ENCODE results near the gene CDH23. TPM values are rescaled to one million over a fixed set of nuclear protein-coding genes. Genes with fewer than 3 reads are reported as not detected.

CDH23 gene
- total and polyA plus RNA-seq, 2 experiments from 2014 or later: 0.08 TPM; not detected in 1

- Histone ChIP-seq H3K27ac (no peak overlapping the region), H3K27me3 (replicated peaks; ENCODE audit: insufficient read depth) (peaks cover 86% of the 10 kb centered on the region), H4K20me1 (ENCODE audit: insufficient read depth) (no peaks in the 10 kb centered on the region), H3K9me3 (ENCODE audit: low read depth) (no peaks in the 10 kb centered on the region), H3K4me3 (peak overlapping the region; percentile 14; the same call in 1 of the 2 replicates), H3K4me2 (ENCODE audit: unreplicated experiment) (peak overlapping the region; percentile 12), H2AFZ (no peak overlapping the region), H3K79me2 (ENCODE audit: insufficient read depth) (no peaks in the 10 kb centered on the region), H3K9me2 (ENCODE audit: insufficient read depth) (no peaks in the 10 kb centered on the region), H3K9ac (no peak overlapping the region), H3K36me3 (ENCODE audit: low read depth) (no peaks in the 10 kb centered on the region), H3K4me1 (ENCODE audit: insufficient read depth) (no peaks in the 10 kb centered on the region), H3F3A (ENCODE audit: insufficient read depth) (no peaks in the 10 kb centered on the region)
- in situ Hi-C loops (cut with MboI): no loop called here
- TF ChIP-seq EZH2phosphoT487 (IDR thresholded peaks at IDR 0.05; ENCODE audit: insufficient read depth, low read depth): 0 out of 2 replicates have a peak, but pooled peaks have one; percentile 22
- TF ChIP-seq EZH2 (IDR thresholded peaks at IDR 0.05; ENCODE audit: insufficient read depth, poor library complexity, severe bottlenecking): peak; percentile 36
- whole genome bisulfite sequencing, 2 experiments (ENCODE audit: low coverage in 1 of 2, low lambda C conversion rate in 2 of 2, missing lambda C conversion rate in 2 of 2): 2 to 3% methylated on average over 58 to 74 of the region's 82 CpGs
- DNase-seq: no peak
Measured at GRCh38 chr10:71397296-71398212, 834 bp downstream of the CDH23 start.

GRCh38 chr10:71398976-71399375 is 2.3 kb downstream of the CDH23 start:
- no peak overlapping the region for H3K27ac ChIP-seq
- H2AFZ ChIP-seq: no peak overlapping the region
- no peaks in the 10 kb centered on the region for H3K79me2 ChIP-seq (ENCODE audit: insufficient read depth)
- no peak overlapping the region for H3K4me2 ChIP-seq (ENCODE audit: unreplicated experiment)
- DNase-seq: no peak
- in situ Hi-C loops (cut with MboI): no loop called here
- H4K20me1 ChIP-seq (ENCODE audit: insufficient read depth): no peaks in the 10 kb centered on the region
- no peaks in the 10 kb centered on the region for H3K9me3 ChIP-seq (ENCODE audit: low read depth)
- no peak for TF ChIP-seq EZH2 (IDR thresholded peaks at IDR 0.05; ENCODE audit: insufficient read depth, poor library complexity, severe bottlenecking)
- no peak for TF ChIP-seq EZH2phosphoT487 (IDR thresholded peaks at IDR 0.05; ENCODE audit: insufficient read depth, low read depth)
- no peaks in the 10 kb centered on the region for H3K9me2 ChIP-seq (ENCODE audit: insufficient read depth)
- H3F3A ChIP-seq (ENCODE audit: insufficient read depth): no peaks in the 10 kb centered on the region
- H3K4me1 ChIP-seq (ENCODE audit: insufficient read depth): no peaks in the 10 kb centered on the region
- peaks cover 72% of the 10 kb centered on the region for H3K27me3 ChIP-seq (replicated peaks; ENCODE audit: insufficient read depth)
- 59% methylated on average over 4 of the region's 4 CpGs for WGBS, 2 experiments (ENCODE audit: low coverage in 1 of 2, low lambda C conversion rate in 2 of 2, missing lambda C conversion rate in 2 of 2)
- H3K9ac ChIP-seq: no peak overlapping the region
- no peak overlapping the region for H3K4me3 ChIP-seq
- no peaks in the 10 kb centered on the region for H3K36me3 ChIP-seq (ENCODE audit: low read depth)

GRCh38 chr10:71399946-71400345 is 3.2 kb downstream of the CDH23 start:
- Histone ChIP-seq H3K36me3 (ENCODE audit: low read depth) (no peaks in the 10 kb centered on the region), H4K20me1 (ENCODE audit: insufficient read depth) (no peaks in the 10 kb centered on the region), H3K27ac (no peak overlapping the region), H3K4me2 (ENCODE audit: unreplicated experiment) (no peak overlapping the region), H3K27me3 (replicated peaks; ENCODE audit: insufficient read depth) (peaks cover 71% of the 10 kb centered on the region), H3K9ac (no peak overlapping the region), H3K9me3 (ENCODE audit: low read depth) (no peaks in the 10 kb centered on the region), H3K79me2 (ENCODE audit: insufficient read depth) (no peaks in the 10 kb centered on the region), H2AFZ (no peak overlapping the region), H3F3A (ENCODE audit: insufficient read depth) (no peaks in the 10 kb centered on the region), H3K9me2 (ENCODE audit: insufficient read depth) (no peaks in the 10 kb centered on the region), H3K4me1 (ENCODE audit: insufficient read depth) (no peaks in the 10 kb centered on the region), H3K4me3 (no peak overlapping the region)
- TF ChIP-seq EZH2phosphoT487 (IDR thresholded peaks at IDR 0.05; ENCODE audit: insufficient read depth, low read depth) (no peak), EZH2 (IDR thresholded peaks at IDR 0.05; ENCODE audit: insufficient read depth, poor library complexity, severe bottlenecking) (no peak)
- in situ Hi-C loops (cut with MboI): no loop called here
- no peak for DNase-seq
- WGBS, 2 experiments (ENCODE audit: low coverage in 1 of 2, low lambda C conversion rate in 2 of 2, missing lambda C conversion rate in 2 of 2): 69 to 75% methylated on average over 5 of the region's 5 CpGs

- Histone ChIP-seq H3K4me2 (ENCODE audit: unreplicated experiment) (no peak overlapping the region), H3K4me1 (ENCODE audit: insufficient read depth) (no peaks in the 10 kb centered on the region), H3K4me3 (no peak overlapping the region), H4K20me1 (ENCODE audit: insufficient read depth) (no peaks in the 10 kb centered on the region), H3K9me3 (ENCODE audit: low read depth) (no peaks in the 10 kb centered on the region), H3K27me3 (replicated peaks; ENCODE audit: insufficient read depth) (peaks cover 73% of the 10 kb centered on the region), H3K27ac (no peak overlapping the region), H2AFZ (no peak overlapping the region), H3K36me3 (ENCODE audit: low read depth) (no peaks in the 10 kb centered on the region), H3K9me2 (ENCODE audit: insufficient read depth) (no peaks in the 10 kb centered on the region), H3F3A (ENCODE audit: insufficient read depth) (no peaks in the 10 kb centered on the region), H3K9ac (no peak overlapping the region), H3K79me2 (ENCODE audit: insufficient read depth) (no peaks in the 10 kb centered on the region)
- in situ Hi-C loops (cut with MboI): no loop called here
- WGBS, 2 experiments (ENCODE audit: low coverage in 1 of 2, low lambda C conversion rate in 2 of 2, missing lambda C conversion rate in 2 of 2): 54 to 65% methylated on average over 7 of the region's 7 CpGs
- TF ChIP-seq EZH2 (IDR thresholded peaks at IDR 0.05; ENCODE audit: insufficient read depth, poor library complexity, severe bottlenecking) (no peak), EZH2phosphoT487 (IDR thresholded peaks at IDR 0.05; ENCODE audit: insufficient read depth, low read depth) (no peak)
- DNase-seq: no peak
Measured at GRCh38 chr10:71401056-71401455, 4.3 kb downstream of the CDH23 start.

Data from GM23248 (cell line).